GM19239 (cell line): ENCODE data around the gene CEACAM4.

Source experiments
- DNase-seq: peaks from one replicate; pipeline ENCODE4 v3.0.0; 2011; ENCODE audit warnings: low spot score; ENCODE audit not compliant: insufficient read length
- FAIRE-seq: peaks from 2 replicates; lab custom pipeline; 2011; peaks lifted over from hg19 to GRCh38; lab: Jason Lieb, UNC

The CEACAM4 gene

GRCh38 chr19:41619018-41619556 lies 7.8 kb downstream of the CEACAM4 start:
- no peak for FAIRE-seq
- DNase-seq = no peak

- DNase-seq (no peak), FAIRE-seq (no peak)
Observed at GRCh38 chr19:41617941-41618730, 8.7 kb downstream of the CEACAM4 start.

- DNase-seq (no peak), FAIRE-seq (no peak)
Observed at GRCh38 chr19:41616792-41617621, 9.9 kb downstream of the CEACAM4 start.

GRCh38 chr19:41615207-41615606 lies 11.7 kb downstream of the CEACAM4 start:
- DNase-seq = no peak
- FAIRE-seq = no peak

- no peak for FAIRE-seq
- no peak for DNase-seq
Observed at GRCh38 chr19:41612483-41612882, 14.4 kb downstream of the CEACAM4 start.

- FAIRE-seq = no peak
Observed at GRCh38 chr19:41610789-41611188, 16.1 kb downstream of the CEACAM4 start.

GRCh38 chr19:41607668-41608067 lies 19.2 kb downstream of the CEACAM4 start:
- DNase-seq (no peak), FAIRE-seq (no peak)

More at GRCh38 chr19:41610789-41611188, 16.1 kb downstream of the CEACAM4 start:
- DNase-seq = no peak

- DNase-seq (no peak), FAIRE-seq (no peak)
Observed at GRCh38 chr19:41606215-41606837, 20.5 kb downstream of the CEACAM4 start.

- DNase-seq (no peak), FAIRE-seq (no peak)
Observed at GRCh38 chr19:41604831-41605230, 22.0 kb downstream of the CEACAM4 start.

GRCh38 chr19:41601771-41602170 lies 25.1 kb downstream of the CEACAM4 start:
- DNase-seq = no peak
- no peak for FAIRE-seq

- FAIRE-seq (no peak), DNase-seq (no peak)
Observed at GRCh38 chr19:41599175-41599966, 27.5 kb downstream of the CEACAM4 start.

- FAIRE-seq = peak; percentile 97
- peak; percentile 80 for DNase-seq
Observed at GRCh38 chr19:41597600-41598041, 29.3 kb downstream of the CEACAM4 start.

GRCh38 chr19:41595890-41596280 lies 31.0 kb downstream of the CEACAM4 start:
- FAIRE-seq = no peak

GRCh38 chr19:41595258-41595889 lies 31.5 kb downstream of the CEACAM4 start:
- DNase-seq (peak; percentile 57), FAIRE-seq (peak; percentile 97)

More at GRCh38 chr19:41595890-41596280, 31.0 kb downstream of the CEACAM4 start:
- no peak for DNase-seq

- DNase-seq = no peak
- FAIRE-seq = no peak
Observed at GRCh38 chr19:41591951-41592562, 34.8 kb downstream of the CEACAM4 start.

GRCh38 chr19:41590936-41591335 lies 35.9 kb downstream of the CEACAM4 start:
- FAIRE-seq = no peak

GRCh38 chr19:41589371-41589770 lies 37.5 kb downstream of the CEACAM4 start:
- FAIRE-seq (no peak), DNase-seq (no peak)

More at GRCh38 chr19:41590936-41591335, 35.9 kb downstream of the CEACAM4 start:
- no peak for DNase-seq

GRCh38 chr19:41588497-41589209 lies 38.2 kb downstream of the CEACAM4 start:
- FAIRE-seq = no peak

More at GRCh38 chr19:41588497-41589209, 38.2 kb downstream of the CEACAM4 start:
- DNase-seq = no peak
